H9 (cell line): Measurements from ENCODE around the gene HCK. TPM values are rescaled to one million over a fixed set of nuclear protein-coding genes. Genes with fewer than 3 reads are reported as not detected.

Source experiments
- DNase-seq: peaks from one replicate; pipeline ENCODE4 v3.0.0-alpha.2; 2017
- H2AFZ ChIP-seq: one replicate; pipeline ENCODE4 v1.6.1; 2013; ENCODE audit warnings: mild to moderate bottlenecking, low read length, control low read depth, moderate library complexity
- H2AK5ac ChIP-seq: 2 replicates; pipeline ENCODE4 v1.6.1; 2013; ENCODE audit warnings: low read length, control low read depth, mixed read lengths; ENCODE audit not compliant: insufficient read length
- H2BK120ac ChIP-seq: one replicate; pipeline ENCODE4 v1.6.1; 2013; ENCODE audit warnings: low read depth, mild to moderate bottlenecking, low read length, control low read depth, inconsistent platforms; ENCODE audit not compliant: poor library complexity, severe bottlenecking
- H2BK12ac ChIP-seq: 2 replicates; pipeline ENCODE4 v1.6.1; 2013; ENCODE audit warnings: low read length, control low read depth, mixed read lengths, low read depth; ENCODE audit not compliant: insufficient read length
- H2BK15ac ChIP-seq: 2 replicates; pipeline ENCODE4 v1.6.1; 2013; ENCODE audit warnings: low read depth, low read length, control low read depth
- H2BK20ac ChIP-seq: one replicate; pipeline ENCODE4 v1.6.1; 2013; ENCODE audit warnings: low read depth, mild to moderate bottlenecking, low read length, control low read depth, inconsistent platforms; ENCODE audit not compliant: poor library complexity, severe bottlenecking
- H2BK5ac ChIP-seq: 2 replicates; pipeline ENCODE4 v1.6.1; 2013; ENCODE audit warnings: low read length, control low read depth, mixed read lengths; ENCODE audit not compliant: insufficient read length
- H3K14ac ChIP-seq: 2 replicates; pipeline ENCODE4 v1.6.1; 2013; ENCODE audit warnings: low read length, control low read depth; ENCODE audit not compliant: insufficient read depth
- H3K18ac ChIP-seq: 2 replicates; pipeline ENCODE4 v1.6.1; 2013; ENCODE audit warnings: low read depth, mild to moderate bottlenecking, mixed read lengths, low read length, control low read depth; ENCODE audit not compliant: insufficient read length
- H3K23ac ChIP-seq: 2 replicates; pipeline ENCODE4 v1.6.1; 2013; ENCODE audit warnings: low read length, control low read depth, mixed read lengths, low read depth; ENCODE audit not compliant: insufficient read length
- H3K23me2 ChIP-seq: 2 replicates; pipeline ENCODE4 v1.6.1; 2013; ENCODE audit warnings: low read depth, mild to moderate bottlenecking, mixed read lengths, low read length, control low read depth; ENCODE audit not compliant: insufficient read length, poor library complexity, severe bottlenecking
- H3K27ac ChIP-seq: 2 replicates; pipeline ENCODE4 v1.5.1; 2013; ENCODE audit warnings: low read length, control low read depth, mixed read lengths, low read depth; ENCODE audit not compliant: insufficient read length
- H3K27me3 ChIP-seq: 2 replicates; pipeline ENCODE4 v1.6.1; 2013; ENCODE audit warnings: low read length, control low read depth, inconsistent platforms; ENCODE audit not compliant: insufficient read depth
- H3K4ac ChIP-seq: 2 replicates; pipeline ENCODE4 v1.6.1; 2013; ENCODE audit warnings: low read depth, mild to moderate bottlenecking, control low read depth, inconsistent platforms, low read length, moderate library complexity
- H3K4me1 ChIP-seq: 2 replicates; pipeline ENCODE4 v1.6.1; 2013; ENCODE audit warnings: low read length, control low read depth, inconsistent platforms; ENCODE audit not compliant: insufficient read depth
- H3K4me2 ChIP-seq: 2 replicates; pipeline ENCODE4 v1.6.1; 2013; ENCODE audit warnings: low read length, control low read depth, mixed read lengths; ENCODE audit not compliant: insufficient read length, insufficient read depth
- H3K56ac ChIP-seq: 2 replicates; pipeline ENCODE4 v1.6.1; 2013; ENCODE audit warnings: low read depth, mild to moderate bottlenecking, mixed read lengths, low read length, control low read depth; ENCODE audit not compliant: insufficient read length
- H3K79me1 ChIP-seq: 2 replicates; pipeline ENCODE4 v1.6.1; 2013; ENCODE audit warnings: low read depth, mild to moderate bottlenecking, moderate library complexity, low read length, control low read depth, inconsistent platforms; ENCODE audit not compliant: insufficient read depth, poor library complexity, severe bottlenecking
- H3K79me2 ChIP-seq: 2 replicates; pipeline ENCODE4 v1.6.1; 2013; ENCODE audit warnings: low read length, control low read depth, inconsistent platforms; ENCODE audit not compliant: insufficient read depth
- H3K9ac ChIP-seq: 2 replicates; pipeline ENCODE4 v1.6.1; 2013; ENCODE audit warnings: low read length, control low read depth, mixed read lengths; ENCODE audit not compliant: insufficient read length; ENCODE audit errors: extremely low read depth
- H3K9me3 ChIP-seq: one replicate; pipeline ENCODE4 v1.6.1; 2013; ENCODE audit warnings: low read depth, low read length, inconsistent platforms; ENCODE audit not compliant: control insufficient read depth
- H3T11ph ChIP-seq: one replicate; pipeline ENCODE4 v1.6.1; 2013; ENCODE audit warnings: mild to moderate bottlenecking, low read length, control low read depth, inconsistent platforms
- H4K20me1 ChIP-seq: one replicate; pipeline ENCODE4 v1.6.1; 2013; ENCODE audit not compliant: control insufficient read depth, insufficient read length, insufficient read depth
- H4K5ac ChIP-seq: 2 replicates; pipeline ENCODE4 v1.6.1; 2013; ENCODE audit warnings: low read depth, mild to moderate bottlenecking, mixed read lengths, low read length, control low read depth; ENCODE audit not compliant: insufficient read length
- H4K8ac ChIP-seq: replicated peaks from 2 replicates; pipeline ENCODE4 v1.6.1; 2013; ENCODE audit warnings: low read length, control low read depth, mixed read lengths, low read depth; ENCODE audit not compliant: insufficient read length
- H4K91ac ChIP-seq: 2 replicates; pipeline ENCODE4 v1.6.1; 2013; ENCODE audit warnings: low read depth, mild to moderate bottlenecking, moderate library complexity, mixed read lengths, low read length, control low read depth; ENCODE audit not compliant: insufficient read length
- H3K27ac Mint-ChIP-seq, 3 experiments: 2 replicates in 2 of 3; 3 replicates in 1 of 3; pipeline ENCODE4 v1.8.0; 2020 to 2021; ENCODE audit warnings: mixed read lengths in 3 of 3, mild to moderate bottlenecking in 1 of 3, moderate library complexity in 1 of 3
- H3K27me3 Mint-ChIP-seq: 2 replicates; pipeline ENCODE4 v1.8.0; 2021; ENCODE audit warnings: low read depth, mild to moderate bottlenecking, moderate library complexity, mixed read lengths
- H3K36me3 Mint-ChIP-seq, 3 experiments: 2 replicates in 2 of 3; 3 replicates in 1 of 3; pipeline ENCODE4 v1.8.0; 2020 to 2021; ENCODE audit warnings: low read depth in 3 of 3, mixed read lengths in 3 of 3; ENCODE audit not compliant: insufficient read depth in 1 of 3
- H3K4me1 Mint-ChIP-seq, 2 experiments: 2 replicates each; pipeline ENCODE4 v1.8.0; 2020; ENCODE audit warnings: mixed read lengths in 2 of 2
- H3K4me3 Mint-ChIP-seq, 2 experiments: 2 replicates in 1 of 2; 3 replicates in 1 of 2; pipeline ENCODE4 v1.8.0; 2020 to 2021; ENCODE audit warnings: mild to moderate bottlenecking in 2 of 2, mixed read lengths in 2 of 2, moderate library complexity in 1 of 2
- H3K9me3 Mint-ChIP-seq, 2 experiments: 2 replicates in 1 of 2; 3 replicates in 1 of 2; pipeline ENCODE4 v1.8.0; 2020; ENCODE audit warnings: mild to moderate bottlenecking in 2 of 2, mixed read lengths in 2 of 2, moderate library complexity in 1 of 2
- total RNA-seq: library from RNA; stranded (reverse); gene quantifications from 2 replicates; pipeline ENCODE4 v1.2.1, GENCODE V29; 2021
- TF ChIP-seq, protein P1 (sequence below): fragments of 200-600 bp; sonication (generic); conservative IDR thresholded peaks from 3 replicates; pipeline ENCODE4 v1.8.0; 2021; ENCODE audit warnings: antibody characterized with exemption, mild to moderate bottlenecking

The HCK gene
- total RNA-seq, 1 experiment from 2014 or later = 1.7 TPM

DNA sequence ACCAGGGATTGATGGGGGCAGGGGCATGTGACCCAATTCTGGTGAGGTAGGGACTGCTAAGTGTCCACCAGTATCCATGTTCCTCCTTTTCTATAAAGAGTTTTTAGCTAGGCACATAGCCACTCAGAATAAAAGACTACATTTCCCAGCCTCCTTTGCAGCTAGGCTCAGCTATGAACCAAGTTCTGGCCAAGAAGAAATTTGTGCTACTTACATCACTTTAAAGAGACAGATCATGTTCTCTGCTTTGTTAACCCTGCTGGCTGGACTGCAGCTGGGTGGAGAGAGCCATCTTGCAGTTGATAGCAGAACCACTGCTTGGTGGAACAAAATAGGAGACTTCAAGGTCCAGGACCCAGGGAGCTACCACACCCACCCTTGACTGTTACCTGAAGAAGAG lies 47.1 kb upstream of the HCK start:
- Mint-ChIP-seq H3K36me3 (no peaks in the 10 kb centered on the region), H3K4me1 (peaks cover 32 to 37% of the 10 kb centered on the region in 2 experiments), H3K27me3 (peaks cover 11% of the 10 kb centered on the region), H3K9me3 (no peaks in the 10 kb centered on the region; a peak in 1 of 5 replicates), H3K4me3 (no peak overlapping the region), H3K27ac (peak overlapping the region in 1 of 3 experiments; percentile 18; a peak in 1 of 7 replicates)
- H3K4me2 ChIP-seq = no peak overlapping the region
- H2AK5ac ChIP-seq = no peak overlapping the region
- H3K9me3 ChIP-seq = no peaks in the 10 kb centered on the region
- H3K18ac ChIP-seq = no peak overlapping the region
- H3K27ac ChIP-seq = no peak overlapping the region
- TF ChIP-seq, protein P1, sequence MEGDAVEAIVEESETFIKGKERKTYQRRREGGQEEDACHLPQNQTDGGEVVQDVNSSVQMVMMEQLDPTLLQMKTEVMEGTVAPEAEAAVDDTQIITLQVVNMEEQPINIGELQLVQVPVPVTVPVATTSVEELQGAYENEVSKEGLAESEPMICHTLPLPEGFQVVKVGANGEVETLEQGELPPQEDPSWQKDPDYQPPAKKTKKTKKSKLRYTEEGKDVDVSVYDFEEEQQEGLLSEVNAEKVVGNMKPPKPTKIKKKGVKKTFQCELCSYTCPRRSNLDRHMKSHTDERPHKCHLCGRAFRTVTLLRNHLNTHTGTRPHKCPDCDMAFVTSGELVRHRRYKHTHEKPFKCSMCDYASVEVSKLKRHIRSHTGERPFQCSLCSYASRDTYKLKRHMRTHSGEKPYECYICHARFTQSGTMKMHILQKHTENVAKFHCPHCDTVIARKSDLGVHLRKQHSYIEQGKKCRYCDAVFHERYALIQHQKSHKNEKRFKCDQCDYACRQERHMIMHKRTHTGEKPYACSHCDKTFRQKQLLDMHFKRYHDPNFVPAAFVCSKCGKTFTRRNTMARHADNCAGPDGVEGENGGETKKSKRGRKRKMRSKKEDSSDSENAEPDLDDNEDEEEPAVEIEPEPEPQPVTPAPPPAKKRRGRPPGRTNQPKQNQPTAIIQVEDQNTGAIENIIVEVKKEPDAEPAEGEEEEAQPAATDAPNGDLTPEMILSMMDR = no peak
- H4K5ac ChIP-seq = no peak overlapping the region
- DNase-seq = no peak
- H4K91ac ChIP-seq = no peak overlapping the region
- no peaks in the 10 kb centered on the region for H3K79me1 ChIP-seq
- no peak overlapping the region for H3K23ac ChIP-seq
- peaks cover 2% of the 10 kb centered on the region; the same call in 1 of the 2 replicates for H3K4me1 ChIP-seq
- H2AFZ ChIP-seq = no peak overlapping the region
- no peak overlapping the region for H3K4ac ChIP-seq
- H3T11ph ChIP-seq = no peak overlapping the region
- no peak overlapping the region for H2BK120ac ChIP-seq
- no peak overlapping the region for H2BK12ac ChIP-seq
- H3K79me2 ChIP-seq = no peaks in the 10 kb centered on the region
- H2BK15ac ChIP-seq = no peak overlapping the region
- H3K56ac ChIP-seq = no peak overlapping the region
- H4K20me1 ChIP-seq = no peaks in the 10 kb centered on the region
- no peak overlapping the region for H2BK5ac ChIP-seq
- H4K8ac ChIP-seq = no peak overlapping the region
- no peak overlapping the region for H2BK20ac ChIP-seq
- H3K27me3 ChIP-seq = no peaks in the 10 kb centered on the region
- H3K9ac ChIP-seq = no peak overlapping the region
- no peaks in the 10 kb centered on the region for H3K23me2 ChIP-seq
- no peak overlapping the region for H3K14ac ChIP-seq
